ENCODE measurements around the gene SHANK1.

GRCh38 chr19:50668879-50669278 lies 50.7 kb downstream of the SHANK1 start:
- TF ChIP-seq CTCF (tag by site-specific recombination; IDR thresholded peaks at IDR 0.05) (no peak), MYNN (tag by site-specific recombination; IDR thresholded peaks at IDR 0.05; ENCODE audit: borderline replicate concordance) (no peak), ZNF121 (tag by site-specific recombination; IDR thresholded peaks at IDR 0.05) (no peak), YY1 (tag by site-specific recombination; IDR thresholded peaks at IDR 0.05) (no peak), REST (tag by site-specific recombination; IDR thresholded peaks at IDR 0.05) (no peak), ZBTB21 (tag by site-specific recombination; IDR thresholded peaks at IDR 0.05) (no peak), ZNF133 (tag by site-specific recombination; IDR thresholded peaks at IDR 0.05) (no peak)
